ENCODE data around the gene RIN3. TPM values are rescaled to one million over a fixed set of nuclear protein-coding genes. Genes with fewer than 3 reads are reported as not detected.
A peak's percentile ranks its signal among the peaks of the same experiment; 100 is the strongest.

RIN3 gene
- total RNA-seq, 4 donors from 2014 or later: 13.5 to 22.2 (median 16.2) TPM

GRCh38 chr14:92489394-92490238 is 24.0 kb upstream of the RIN3 start:
- Histone ChIP-seq H3K4me1 (peaks cover 0 to 5% (median 0%) of the 10 kb centered on the region in 3 donors), H3K27ac (peak overlapping the region in 1 of 4 donors; percentile 32), H3K9me3 (no peaks in the 10 kb centered on the region), H3K4me3 (no peak overlapping the region), H3K36me3 (no peaks in the 10 kb centered on the region), H3K27me3 (no peaks in the 10 kb centered on the region)
- 77 to 98% methylated on average over 5 to 6 of the region's 21 CpGs for WGBS, 2 donors (ENCODE audit: low coverage in 1 of 2)
- TF ChIP-seq POLR2A (IDR thresholded peaks at IDR 0.05) (no peak), EP300 (IDR thresholded peaks at IDR 0.05) (no peak), POLR2AphosphoS5 (IDR thresholded peaks at IDR 0.05) (no peak), CTCF (IDR thresholded peaks at IDR 0.05) (no peak)
- no peak for ATAC-seq

- ATAC-seq: no peak
- Histone ChIP-seq H3K36me3 (no peaks in the 10 kb centered on the region), H3K4me1 (peaks cover 0 to 5% (median 0%) of the 10 kb centered on the region in 3 donors), H3K4me3 (no peak overlapping the region), H3K27ac (peak overlapping the region in 2 of 4 donors; percentile 2 to 32), H3K27me3 (no peaks in the 10 kb centered on the region), H3K9me3 (no peaks in the 10 kb centered on the region)
- TF ChIP-seq POLR2A (IDR thresholded peaks at IDR 0.05): no peak
- no peak for TF ChIP-seq EP300 (IDR thresholded peaks at IDR 0.05)
- no peak for TF ChIP-seq CTCF (IDR thresholded peaks at IDR 0.05)
- TF ChIP-seq POLR2AphosphoS5 (IDR thresholded peaks at IDR 0.05): no peak
- WGBS, 2 donors (ENCODE audit: low coverage in 1 of 2): 91% methylated on average over 8 of the region's 17 CpGs; no CpG with 5 or more reads in 1 of the 2 donors
Observed at GRCh38 chr14:92490239-92490959, 23.2 kb upstream of the RIN3 start.

- ATAC-seq: no peak
- peak overlapping the region in 2 of 4 donors; percentile 35 to 58 for H3K27ac ChIP-seq
Observed at GRCh38 chr14:92491782-92492181, 21.8 kb upstream of the RIN3 start.

GRCh38 chr14:92492258-92492657 is 21.3 kb upstream of the RIN3 start:
- WGBS, 2 donors (ENCODE audit: low coverage in 1 of 2): 69% methylated on average over 5 of the region's 10 CpGs; no CpG with 5 or more reads in 1 of the 2 donors

More at GRCh38 chr14:92491782-92492181, 21.8 kb upstream of the RIN3 start:
- 71 to 94% methylated on average over 3 to 5 of the region's 8 CpGs for WGBS, 2 donors (ENCODE audit: low coverage in 1 of 2)
- Histone ChIP-seq H3K9me3 (no peaks in the 10 kb centered on the region), H3K4me1 (peaks cover 0 to 5% (median 0%) of the 10 kb centered on the region in 3 donors), H3K36me3 (no peaks in the 10 kb centered on the region), H3K27me3 (no peaks in the 10 kb centered on the region), H3K4me3 (no peak overlapping the region)
- TF ChIP-seq CTCF (IDR thresholded peaks at IDR 0.05) (no peak), POLR2AphosphoS5 (IDR thresholded peaks at IDR 0.05) (no peak), EP300 (IDR thresholded peaks at IDR 0.05) (no peak), POLR2A (IDR thresholded peaks at IDR 0.05) (no peak)

More at GRCh38 chr14:92492258-92492657, 21.3 kb upstream of the RIN3 start:
- H3K27ac ChIP-seq: peak overlapping the region in 2 of 4 donors; percentile 29 to 35
- no peaks in the 10 kb centered on the region for H3K27me3 ChIP-seq
- no peaks in the 10 kb centered on the region for H3K36me3 ChIP-seq
- no peak for TF ChIP-seq EP300 (IDR thresholded peaks at IDR 0.05)
- peak in 1 of 4 experiments; percentile 15 for TF ChIP-seq CTCF (IDR thresholded peaks at IDR 0.05)
- TF ChIP-seq POLR2AphosphoS5 (IDR thresholded peaks at IDR 0.05): peak; percentile 6
- no peak for TF ChIP-seq POLR2A (IDR thresholded peaks at IDR 0.05)
- ATAC-seq: peak; percentile 76
- no peak overlapping the region for H3K4me3 ChIP-seq
- peaks cover 0 to 5% (median 0%) of the 10 kb centered on the region in 3 donors for H3K4me1 ChIP-seq
- no peaks in the 10 kb centered on the region for H3K9me3 ChIP-seq

All from gastroesophageal sphincter (tissue), 4 donors.